IPS DF 6.9 (cell line): Measurements from ENCODE around the gene RANGAP1.

Experiments
- DNase-seq: peaks from one replicate; pipeline ENCODE4 v3.0.0-alpha.2; 2013; ENCODE audit warnings: low read depth, low spot score
- H3K27ac ChIP-seq: one replicate; pipeline ENCODE4 v1.5.1; 2013; ENCODE audit warnings: low read length, control low read depth
- H3K27me3 ChIP-seq: 2 replicates; pipeline ENCODE4 v1.6.1; 2013; ENCODE audit warnings: mild to moderate bottlenecking, low read length; ENCODE audit not compliant: control insufficient read depth, insufficient read depth
- H3K36me3 ChIP-seq: 2 replicates; pipeline ENCODE4 v1.6.1; 2013; ENCODE audit warnings: low read length; ENCODE audit not compliant: control insufficient read depth, insufficient read depth
- H3K4me1 ChIP-seq: 2 replicates; pipeline ENCODE4 v1.6.1; 2013; ENCODE audit warnings: low read length; ENCODE audit not compliant: control insufficient read depth, insufficient read depth
- H3K4me3 ChIP-seq: 2 replicates; pipeline ENCODE4 v1.5.1; 2013; ENCODE audit warnings: mild to moderate bottlenecking, low read length
- H3K9me3 ChIP-seq: 2 replicates; pipeline ENCODE4 v1.6.1; 2013; ENCODE audit warnings: low read length, inconsistent platforms; ENCODE audit not compliant: control insufficient read depth, insufficient read depth
- WGBS: extraction: QIAGEN DNeasy Blood & Tissue Kit; methylation state at CpG from one replicate; pipeline ENCODE4 v1.1.7; 2013; ENCODE audit warnings: mixed read lengths, missing lambda C conversion rate; ENCODE audit not compliant: insufficient read length, insufficient coverage; 5-methylcytosine and 5-hydroxymethylcytosine counted together

RANGAP1 gene

DNA sequence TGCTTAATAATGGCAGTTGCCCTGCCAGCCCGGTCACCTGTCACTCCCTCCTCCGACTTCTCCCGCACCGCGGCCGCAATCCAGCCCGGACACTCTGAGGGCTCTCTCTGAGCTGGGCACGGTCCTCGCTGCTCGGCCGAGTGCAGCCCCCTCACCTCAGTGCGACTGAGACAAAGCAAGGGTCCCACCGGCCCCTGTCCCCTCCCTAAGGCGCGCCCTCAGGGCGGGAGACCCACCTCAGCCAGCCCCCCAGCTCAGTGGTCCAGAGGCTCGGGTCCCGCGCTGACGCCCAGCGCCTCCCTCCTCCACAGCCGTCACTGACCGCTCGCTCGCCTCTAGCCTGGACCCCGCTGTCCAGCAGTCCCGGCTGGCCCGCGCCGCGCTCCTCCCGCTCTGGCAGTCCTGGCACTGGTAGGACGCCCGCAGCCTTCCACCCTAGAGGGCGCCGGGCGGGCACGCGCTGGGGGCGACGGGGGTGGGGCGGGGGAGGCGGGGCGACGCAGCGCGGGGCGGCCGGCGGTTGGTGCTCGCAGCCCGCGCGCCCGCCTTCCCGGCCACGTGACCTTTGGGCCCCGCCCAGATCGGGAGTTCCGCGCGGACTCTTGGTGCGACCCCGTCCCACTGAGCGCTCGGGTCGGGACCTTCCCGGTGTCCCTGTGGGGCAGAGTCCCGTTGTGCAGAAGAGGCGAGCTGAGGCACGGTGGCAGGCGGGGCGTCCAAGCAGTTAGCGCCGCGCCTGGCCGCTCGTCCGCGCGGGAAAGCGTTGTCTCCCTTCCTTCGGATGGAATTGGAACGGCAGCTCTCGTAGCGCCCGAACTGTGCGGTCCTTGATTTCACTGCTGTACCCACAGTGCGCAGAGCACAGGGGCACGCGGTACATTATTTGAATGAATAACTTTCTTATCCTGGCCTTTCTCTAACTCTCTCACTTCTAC is 88.7 kb downstream of the RANGAP1 start:
- DNase-seq, result no peak
- no peaks in the 10 kb centered on the region for H3K27me3 ChIP-seq
- H3K4me3 ChIP-seq, result peak overlapping the region; percentile 61; the same call in 1 of the 2 replicates
- no peaks in the 10 kb centered on the region for H3K4me1 ChIP-seq
- no peaks in the 10 kb centered on the region for H3K9me3 ChIP-seq
- H3K36me3 ChIP-seq, result no peaks in the 10 kb centered on the region
- no CpG with 5 or more reads among the region's 91 CpGs for WGBS
- H3K27ac ChIP-seq, result no peak overlapping the region
